ENCODE measurements around the gene MRPL1. TPM values are rescaled to one million over a fixed set of nuclear protein-coding genes. Genes with fewer than 3 reads are reported as not detected.

Gene MRPL1
- total RNA-seq = 56.5 and 68.1 TPM in 2 replicates

DNA sequence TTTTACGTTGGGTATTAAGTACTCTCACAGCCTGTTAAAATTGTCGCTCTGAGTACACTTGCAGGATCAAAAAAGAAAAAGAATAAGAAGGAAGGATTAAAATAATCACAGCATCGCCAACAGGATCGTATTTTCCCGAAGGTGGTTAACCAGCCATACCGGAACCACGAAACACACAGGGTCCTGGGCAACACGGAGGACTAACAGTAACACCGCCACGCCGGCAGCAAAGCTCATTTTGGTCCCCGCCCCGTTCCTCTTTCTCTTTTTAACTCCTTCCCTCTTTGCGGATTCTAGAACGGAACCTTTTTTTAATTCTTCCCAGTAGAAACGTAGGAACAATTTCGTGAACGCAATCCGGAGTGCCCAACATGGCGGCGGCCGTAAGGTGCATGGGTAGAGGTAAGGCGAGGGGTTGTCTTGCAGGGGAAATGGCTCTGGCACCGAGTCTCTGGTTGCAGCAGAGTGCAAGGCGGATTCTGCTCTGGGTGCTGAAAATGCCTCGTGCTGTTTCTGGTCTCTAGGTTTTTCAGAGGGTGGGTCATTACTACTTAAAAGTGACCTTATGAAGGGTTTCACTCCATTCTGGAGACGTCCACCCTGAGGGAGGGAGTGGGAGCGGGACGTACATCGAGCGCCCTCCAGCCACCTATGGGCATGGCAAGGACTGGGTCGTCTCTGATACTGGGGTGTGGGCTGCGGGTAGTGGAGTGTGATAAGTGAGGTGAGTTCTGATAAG is at the start of gene MRPL1:
MRPL1 (plus strand) TSS at position 353 of the 739 bp plus-strand sequence; CDS start at position 372, 19 bp downstream.

DNA sequence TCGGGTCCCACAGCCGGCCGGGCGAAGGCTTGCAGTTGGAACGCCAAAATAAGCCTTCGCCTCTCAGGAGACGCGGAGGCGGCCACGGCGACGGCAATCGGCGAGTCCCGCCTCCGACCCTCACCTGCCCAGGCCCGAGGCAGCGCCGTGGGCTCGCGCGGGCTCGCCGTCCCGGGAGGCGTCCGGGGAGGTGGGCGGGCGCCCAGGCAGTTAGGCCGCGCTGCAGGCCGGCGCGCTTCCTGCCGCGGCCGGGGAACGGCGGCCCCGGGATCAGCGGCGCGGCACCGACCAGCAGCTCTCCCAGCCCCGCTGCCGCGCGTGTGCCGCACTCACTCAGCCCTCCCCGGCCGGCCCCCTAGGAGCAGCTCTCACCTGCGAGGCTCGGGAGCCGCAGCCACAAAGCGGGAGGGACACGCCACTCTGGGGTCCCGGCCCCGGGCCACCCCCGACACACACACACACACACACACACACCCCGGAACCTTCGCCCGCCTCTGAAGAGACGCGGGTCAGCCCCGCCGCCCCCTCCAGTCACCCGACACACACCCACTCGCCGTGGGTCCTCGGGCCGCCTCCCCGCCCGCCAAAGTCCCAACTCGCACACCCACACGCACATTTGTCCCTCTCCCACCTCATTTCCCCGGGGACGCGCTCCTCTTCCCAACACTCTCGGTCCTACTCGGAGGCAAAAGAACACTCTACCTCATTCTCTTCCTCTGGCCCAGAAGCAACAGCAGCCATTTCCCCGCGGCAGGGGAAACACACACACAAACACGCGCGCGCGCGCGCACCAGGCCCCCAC is 43.8 kb upstream of the MRPL1 start, which contains the start of gene CNOT6L:
CNOT6L (minus strand) TSS at position 767 of the 802 bp plus-strand sequence; CDS start at position 707, 60 bp downstream.

Other genes with a start within 250 kb of the MRPL1 start
- 24.7 and 34.5 TPM in 2 replicates for gene CNOT6L, start 43.5 kb upstream of the MRPL1 start, total RNA-seq
- 3.9 and 9.9 TPM in 2 replicates for gene FRAS1, start 194.5 kb downstream of the MRPL1 start, total RNA-seq

Measured in epithelial cell of umbilical artery (primary cell).